GM12864 (cell line): ENCODE results near the gene TNNI3K.

Experiments
- DNase-seq: peaks from one replicate; pipeline ENCODE4 v3.0.0-alpha.2; 2011; ENCODE audit warnings: low read depth
- H3K4me3 ChIP-seq: 2 replicates; pipeline ENCODE4 v1.5.1; 2011; ENCODE audit warnings: mild to moderate bottlenecking, low read depth, low read length, control low read depth
- CTCF ChIP-seq: IDR thresholded peaks from 2 replicates; pipeline ENCODE4 v1.5.1; 2011; ENCODE audit warnings: low read depth, mild to moderate bottlenecking, moderate library complexity, low read length, control low read depth, inconsistent platforms; ENCODE audit errors: missing control alignments

Gene TNNI3K

GRCh38 chr1:74471470-74471869 is 236.3 kb downstream of the TNNI3K start:
- no peak for TF ChIP-seq CTCF
- no peak overlapping the region for H3K4me3 ChIP-seq
- no peak for DNase-seq

GRCh38 chr1:74474585-74474984 is 239.4 kb downstream of the TNNI3K start:
- no peak overlapping the region for H3K4me3 ChIP-seq
- no peak for TF ChIP-seq CTCF
- no peak for DNase-seq

- DNase-seq = no peak
- no peak overlapping the region for H3K4me3 ChIP-seq
- TF ChIP-seq CTCF = no peak
Observed at GRCh38 chr1:74478979-74479378, 243.8 kb downstream of the TNNI3K start.

- TF ChIP-seq CTCF = no peak
- no peak overlapping the region for H3K4me3 ChIP-seq
- no peak for DNase-seq
Observed at GRCh38 chr1:74480068-74480467, 244.9 kb downstream of the TNNI3K start.

- TF ChIP-seq CTCF = no peak
- no peak overlapping the region for H3K4me3 ChIP-seq
- no peak for DNase-seq
Observed at GRCh38 chr1:74481607-74482006, 246.4 kb downstream of the TNNI3K start.

- DNase-seq = no peak
- TF ChIP-seq CTCF = no peak
- no peak overlapping the region for H3K4me3 ChIP-seq
Observed at GRCh38 chr1:74485622-74486021, 250.4 kb downstream of the TNNI3K start.

GRCh38 chr1:74486036-74486435 is 250.8 kb downstream of the TNNI3K start:
- no peak for DNase-seq
- no peak overlapping the region for H3K4me3 ChIP-seq
- TF ChIP-seq CTCF = no peak
